Psoas muscle (tissue), 8 donors: Measurements from ENCODE around the gene SCAMP4. TPM values are rescaled to one million over a fixed set of nuclear protein-coding genes. Genes with fewer than 3 reads are reported as not detected.

Experiments
- ATAC-seq, 4 donors: fragments of 200-7000 bp; cut with Tn5 transposase; one replicate each; pipeline ENCODE4 v1.9.1; 2020; ENCODE audit warnings: moderate library complexity in 3 of 4, mild to moderate bottlenecking in 2 of 4
- DNase-seq, 2 donors: peaks; one replicate each; pipeline ENCODE4 v3.0.0-alpha.2; 2020
- H3K27ac ChIP-seq: fragments of 200-600 bp; one replicate; pipeline ENCODE4 v1.8.0; 2022
- H3K27me3 ChIP-seq, 3 donors: fragments of 200-600 bp in 1 of 3; one replicate each; pipeline versions ENCODE4 v1.6.1 to v1.8.0; 2013 to 2022; ENCODE audit warnings: low read length in 2 of 3, mild to moderate bottlenecking in 2 of 3, moderate library complexity in 1 of 3; ENCODE audit not compliant: insufficient read depth in 3 of 3
- H3K36me3 ChIP-seq, 2 donors: fragments of 200-600 bp in 1 of 2; one replicate each; pipeline versions ENCODE4 v1.6.1 to v1.8.0; 2013 to 2022; ENCODE audit warnings: low read depth in 1 of 2, mild to moderate bottlenecking in 1 of 2, moderate library complexity in 1 of 2; ENCODE audit not compliant: insufficient read depth in 1 of 2
- H3K4me1 ChIP-seq: fragments of 200-600 bp; one replicate; pipeline ENCODE4 v1.8.0; 2022
- H3K4me3 ChIP-seq: fragments of 200-600 bp; one replicate; pipeline ENCODE4 v1.8.0; 2022; ENCODE audit warnings: mild to moderate bottlenecking
- H3K9me3 ChIP-seq: fragments of 200-600 bp; one replicate; pipeline ENCODE4 v1.8.0; 2022
- CTCF ChIP-seq: fragments of 200-600 bp; IDR thresholded peaks from one replicate; pipeline ENCODE4 v1.8.0; 2022; ENCODE audit warnings: antibody characterized with exemption
- WGBS, 3 donors: extraction: QIAGEN DNeasy Blood & Tissue Kit; methylation state at CpG; one replicate each; pipeline versions ENCODE4 v1.1.6 to v1.1.7; 2013; 5-methylcytosine and 5-hydroxymethylcytosine counted together
- intact Hi-C, 2 donors: fragments of 100-400 bp; cut with DNase I; formaldehyde crosslinking; loops; one replicate each; pipeline versions ENCODE4 v1.11.0 to v1.14.2; 2022
- polyA plus RNA-seq, 3 donors: library from polyadenylated mRNA; stranded (reverse); fragments of 200-250 nt; gene quantifications; one replicate each; pipeline ENCODE4 v1.2.3, GENCODE V29; 2013
- total RNA-seq, 4 donors: library from RNA; stranded (reverse); fragmentation: NEBNext Ultra II Directional in 2 of 4; extraction: Animal tissue kit (Norgen Biotek cat#: 25700) in 2 of 4; gene quantifications; one replicate each; pipeline versions ENCODE4 v1.2.1 to v1.2.4, GENCODE V29; 2021 to 2023
- donor health status: healthy with polysubstance abuse.
- donor health status: DM: no; HTN: no; CAD: no; lungs with moderate emphysema.
- donor health status: Bipolar disorder and iron deficiency.
- donor health status: healthy.
- donor health status: DM: yes; HTN: yes; CAD: no.
- donor health status: DM: no; HTN: no; CAD: no.
- donor health status: DM: no; HTN: no; CAD: no.
- donor health status: DM: yes; HTN: yes; CAD: no.

The SCAMP4 gene
- total and polyA plus RNA-seq, 7 donors: 9.5 to 17.5 (median 15.5) TPM

GRCh38 chr19:1923319-1923718, 18.1 kb downstream of the SCAMP4 start:
- no peak overlapping the region for H3K27ac ChIP-seq
- H3K9me3 ChIP-seq: no peaks in the 10 kb centered on the region
- no peak for DNase-seq
- no peak for ATAC-seq
- H3K36me3 ChIP-seq: peaks cover 0 to 58% of the 10 kb centered on the region in 2 donors
- no peaks in the 10 kb centered on the region for H3K4me1 ChIP-seq
- TF ChIP-seq CTCF: no peak
- no peaks in the 10 kb centered on the region for H3K27me3 ChIP-seq
- intact Hi-C loops: no loop called here
- 84 to 92% (median 89%) methylated on average over 7 to 8 of the region's 8 CpGs for WGBS, 3 donors
- H3K4me3 ChIP-seq: no peak overlapping the region

GRCh38 chr19:1924320-1924961, 19.2 kb downstream of the SCAMP4 start:
- Histone ChIP-seq H3K4me1 (peaks cover under 1% of the 10 kb centered on the region), H3K27ac (no peak overlapping the region), H3K36me3 (peaks cover 0 to 47% of the 10 kb centered on the region in 2 donors), H3K27me3 (no peaks in the 10 kb centered on the region), H3K4me3 (no peak overlapping the region), H3K9me3 (no peaks in the 10 kb centered on the region)
- ATAC-seq (no peak), DNase-seq (no peak)
- TF ChIP-seq CTCF: no peak
- WGBS, 3 donors: 86 to 88% (median 87%) methylated on average over 33 to 35 of the region's 35 CpGs
- intact Hi-C loops: no loop called here

GRCh38 chr19:1925544-1925943, 20.3 kb downstream of the SCAMP4 start:
- no peaks in the 10 kb centered on the region for H3K27me3 ChIP-seq
- DNase-seq: no peak
- no peaks in the 10 kb centered on the region for H3K9me3 ChIP-seq
- H3K4me3 ChIP-seq: no peak overlapping the region
- 88 to 89% (median 89%) methylated on average over 16 of the region's 16 CpGs for WGBS, 3 donors
- H3K4me1 ChIP-seq: peaks cover 5% of the 10 kb centered on the region
- H3K27ac ChIP-seq: no peak overlapping the region
- ATAC-seq: no peak
- intact Hi-C loops: loop anchor here in 1 of 2 donors (5.0 kb wide), 1 partner anchor 152 kb away; no protein-coding TSS in a partner anchor
- peaks cover 0 to 36% of the 10 kb centered on the region in 2 donors for H3K36me3 ChIP-seq
- TF ChIP-seq CTCF: no peak

- no peaks in the 10 kb centered on the region for H3K9me3 ChIP-seq
- H3K27me3 ChIP-seq: no peaks in the 10 kb centered on the region
- intact Hi-C loops: loop anchor here (2.0 to 5.0 kb wide), 2 partner anchors 142 to 148 kb away; no protein-coding TSS in a partner anchor
- H3K4me1 ChIP-seq: peaks cover 5% of the 10 kb centered on the region
- peak; percentile 93 for TF ChIP-seq CTCF
- DNase-seq: peak; percentile 83 to 88
- WGBS, 3 donors: 6 to 13% (median 7%) methylated on average over 41 to 42 of the region's 42 CpGs
- H3K36me3 ChIP-seq: peaks cover 0 to 8% of the 10 kb centered on the region in 2 donors
- H3K27ac ChIP-seq: no peak overlapping the region
- ATAC-seq: peak; percentile 88 to 97 (median 90)
- H3K4me3 ChIP-seq: peak overlapping the region; percentile 56
Observed at GRCh38 chr19:1929021-1929742, 24.0 kb downstream of the SCAMP4 start.
